CD4-positive, CD25-positive, alpha-beta regulatory T cell (primary cell): ENCODE results near the gene MADD. TPM values are rescaled to one million over a fixed set of nuclear protein-coding genes. Genes with fewer than 3 reads are reported as not detected.
A peak's percentile ranks its signal among the peaks of the same experiment; 100 is the strongest.

Source experiments
- ATAC-seq, 2 donors: fragments of 150-1000 bp; cut with Tn5 transposase; one replicate each; pipeline ENCODE4 v1.10.0; 2021; ENCODE audit warnings: low read depth in 2 of 2, moderate number of reproducible peaks in 2 of 2, moderate library complexity in 1 of 2
- DNase-seq, 3 donors: peaks; one replicate each; pipeline versions ENCODE4 v3.0.0 to v3.0.0-alpha.2; 2012 to 2022; ENCODE audit warnings: mixed read lengths in 1 of 3
- H3K27ac ChIP-seq: one replicate; pipeline ENCODE4 v1.7.0; 2013; ENCODE audit warnings: mild to moderate bottlenecking, low read length; ENCODE audit not compliant: insufficient read depth, poor library complexity, severe bottlenecking
- H3K27me3 ChIP-seq: one replicate; pipeline ENCODE4 v1.7.0; 2013; ENCODE audit warnings: low read length; ENCODE audit not compliant: control insufficient read depth, insufficient read depth
- H3K36me3 ChIP-seq: one replicate; pipeline ENCODE4 v1.7.0; 2013; ENCODE audit warnings: mild to moderate bottlenecking, low read length, moderate library complexity; ENCODE audit not compliant: control insufficient read depth, insufficient read depth
- H3K4me1 ChIP-seq: 2 replicates; pipeline ENCODE4 v1.7.0; 2013; ENCODE audit warnings: mild to moderate bottlenecking, low read length; ENCODE audit not compliant: insufficient read depth, control insufficient read depth, poor library complexity, severe bottlenecking
- H3K4me3 ChIP-seq: one replicate; pipeline ENCODE4 v1.7.0; 2013; ENCODE audit warnings: low read depth, mild to moderate bottlenecking, low read length, moderate library complexity
- H3K9me3 ChIP-seq, 2 experiments: 1 replicate in 1 of 2; 2 replicates in 1 of 2; pipeline ENCODE4 v1.7.0; 2013; ENCODE audit warnings: low read length in 2 of 2, mild to moderate bottlenecking in 1 of 2, moderate library complexity in 1 of 2; ENCODE audit not compliant: control insufficient read depth in 2 of 2
- H3K27ac Mint-ChIP-seq, 3 donors: one replicate each; pipeline ENCODE4 v1.8.0; 2020 to 2022; ENCODE audit warnings: mild to moderate bottlenecking in 3 of 3, mixed read lengths in 3 of 3, moderate library complexity in 2 of 3
- H3K27me3 Mint-ChIP-seq: one replicate; pipeline ENCODE4 v1.8.0; 2022; ENCODE audit warnings: mild to moderate bottlenecking, mixed read lengths
- H3K36me3 Mint-ChIP-seq: one replicate; pipeline ENCODE4 v1.8.0; 2020; ENCODE audit warnings: mixed read lengths
- H3K4me1 Mint-ChIP-seq, 4 donors: one replicate each; pipeline ENCODE4 v1.8.0; 2020 to 2022; ENCODE audit warnings: mixed read lengths in 4 of 4, mild to moderate bottlenecking in 1 of 4
- H3K4me3 Mint-ChIP-seq, 4 donors: one replicate each; pipeline ENCODE4 v1.8.0; 2020 to 2022; ENCODE audit warnings: mild to moderate bottlenecking in 4 of 4, mixed read lengths in 4 of 4, moderate library complexity in 3 of 4
- H3K9me3 Mint-ChIP-seq, 7 donors: one replicate each; pipeline ENCODE4 v1.8.0; 2020 to 2022; ENCODE audit warnings: mixed read lengths in 7 of 7, mild to moderate bottlenecking in 3 of 7, moderate library complexity in 2 of 7
- polyA plus RNA-seq, 4 donors: library from polyadenylated mRNA; unstranded; fragments of 300-500 nt; fragmentation: Illumina TruSeq; gene quantifications; one replicate each; pipeline ENCODE4 v1.2.3, GENCODE V29; 2021
- total RNA-seq: library from RNA; stranded (reverse); gene quantifications from one replicate; pipeline ENCODE4 v1.2.3, GENCODE V29; 2022

The MADD gene
- total and polyA plus RNA-seq, 5 donors from 2014 or later, result 17.8 to 179 (median 25.5) TPM

DNA sequence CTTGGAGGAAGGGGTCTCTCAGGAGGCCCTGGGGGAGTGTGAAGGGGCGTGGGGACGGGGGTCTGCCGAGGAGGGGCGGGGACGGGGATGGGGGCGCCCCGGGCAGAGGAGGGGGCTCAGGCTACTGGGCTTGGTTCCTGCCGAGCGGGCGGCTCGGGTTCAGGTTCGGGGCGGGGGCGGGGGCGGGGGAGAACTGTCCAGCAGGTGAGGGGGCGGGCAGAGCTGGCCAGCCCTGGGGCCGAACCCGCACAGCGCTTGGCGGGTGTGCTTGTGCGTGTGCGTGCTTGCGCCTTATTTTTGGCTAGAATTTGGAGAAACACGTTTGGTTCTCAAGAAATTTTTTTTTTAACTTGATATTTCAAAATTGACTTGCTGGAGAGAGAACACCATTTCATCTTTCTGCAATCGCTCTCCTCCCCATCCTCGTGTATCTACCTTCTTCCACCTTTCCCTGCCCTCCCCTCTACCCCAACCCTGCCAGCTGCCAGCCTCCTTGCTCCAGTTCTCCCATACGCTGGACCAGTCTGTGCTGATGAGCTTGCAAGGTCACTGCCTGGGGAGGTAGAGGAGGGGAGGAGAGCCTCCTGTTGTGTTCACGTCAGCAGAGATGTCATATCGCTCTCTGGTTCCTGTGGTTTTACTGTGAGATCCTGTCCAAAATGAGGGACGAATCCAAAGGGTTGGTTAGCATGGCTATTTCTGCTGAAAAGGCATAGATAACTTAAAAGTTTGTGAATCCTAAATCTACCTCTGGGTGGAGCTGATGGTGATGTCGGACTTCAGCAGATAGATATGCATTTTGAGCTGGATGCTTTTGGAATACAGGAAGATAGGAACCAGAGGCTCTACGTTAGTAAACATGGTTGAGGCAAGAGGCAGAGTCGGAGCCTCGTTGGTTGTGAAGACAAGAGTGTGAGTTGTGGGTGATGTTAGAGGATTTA is 668 bp downstream of the MADD start:
- Histone ChIP-seq H3K27me3 (no peaks in the 10 kb centered on the region), H3K4me1 (peaks cover 46% of the 10 kb centered on the region), H3K9me3 (no peaks in the 10 kb centered on the region), H3K4me3 (peak overlapping the region; percentile 95), H3K36me3 (peaks cover 21% of the 10 kb centered on the region), H3K27ac (peak overlapping the region; percentile 94)
- Mint-ChIP-seq H3K36me3 (peaks cover 8% of the 10 kb centered on the region), H3K9me3 (no peaks in the 10 kb centered on the region), H3K4me1 (peaks cover 27 to 67% (median 40%) of the 10 kb centered on the region in 4 donors), H3K27me3 (peaks cover 5% of the 10 kb centered on the region), H3K27ac (peak overlapping the region; percentile 75 to 96 (median 79)), H3K4me3 (peak overlapping the region; percentile 83 to 96 (median 91))
- ATAC-seq, result no peak
- DNase-seq, result peak; percentile 19 to 68 (median 28)

DNA sequence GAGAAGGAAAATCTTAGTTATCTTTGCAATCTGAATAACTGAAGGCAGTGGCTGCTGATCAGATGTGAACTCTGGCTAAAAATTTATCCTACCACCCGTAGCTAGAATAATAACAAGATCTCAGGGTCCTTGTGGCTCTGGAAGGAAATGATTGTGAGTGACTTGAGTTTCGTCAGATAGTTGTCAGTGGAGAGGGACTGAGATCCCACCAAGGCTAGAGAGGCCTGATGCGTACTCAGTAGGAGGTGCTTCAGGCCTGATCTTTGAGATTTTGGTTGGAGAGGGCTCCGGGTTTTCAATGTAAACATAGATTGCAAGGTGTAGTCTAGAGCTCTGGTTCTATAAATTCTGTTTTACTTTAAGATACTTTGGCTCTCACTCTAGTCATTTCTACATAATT is 1.4 kb downstream of the MADD start:
- peaks cover 42% of the 10 kb centered on the region for H3K4me1 ChIP-seq
- H3K4me1 Mint-ChIP-seq, result peaks cover 27 to 65% (median 41%) of the 10 kb centered on the region in 4 donors
- H3K36me3 Mint-ChIP-seq, result peaks cover 15% of the 10 kb centered on the region
- H3K4me3 ChIP-seq, result peak overlapping the region; percentile 95
- H3K9me3 Mint-ChIP-seq, result no peaks in the 10 kb centered on the region
- no peaks in the 10 kb centered on the region for H3K27me3 ChIP-seq
- peak overlapping the region; percentile 83 to 93 (median 87) for H3K4me3 Mint-ChIP-seq
- peaks cover 28% of the 10 kb centered on the region for H3K36me3 ChIP-seq
- DNase-seq (peak in 2 of 3 donors; percentile 4 to 34), ATAC-seq (no peak)
- peak overlapping the region; percentile 72 to 79 (median 75) for H3K27ac Mint-ChIP-seq
- H3K27me3 Mint-ChIP-seq, result peaks cover 5% of the 10 kb centered on the region
- H3K9me3 ChIP-seq, result no peaks in the 10 kb centered on the region
- H3K27ac ChIP-seq, result peak overlapping the region; percentile 94

- no peak for ATAC-seq
- Histone ChIP-seq H3K4me3 (peak overlapping the region; percentile 95), H3K4me1 (peaks cover 42% of the 10 kb centered on the region), H3K27ac (peak overlapping the region; percentile 37), H3K9me3 (no peaks in the 10 kb centered on the region), H3K27me3 (no peaks in the 10 kb centered on the region), H3K36me3 (peaks cover 36% of the 10 kb centered on the region)
- H3K27me3 Mint-ChIP-seq, result peaks cover 5% of the 10 kb centered on the region
- peak overlapping the region; percentile 72 to 79 (median 75) for H3K27ac Mint-ChIP-seq
- no peak for DNase-seq
- H3K36me3 Mint-ChIP-seq, result peaks cover 21% of the 10 kb centered on the region
- H3K4me1 Mint-ChIP-seq, result peaks cover 27 to 66% (median 42%) of the 10 kb centered on the region in 4 donors
- peak overlapping the region; percentile 83 to 93 (median 87) for H3K4me3 Mint-ChIP-seq
- H3K9me3 Mint-ChIP-seq, result no peaks in the 10 kb centered on the region
These were observed 2.2 kb downstream of the MADD start for GRCh38 chr11:47271961-47272661.

GRCh38 chr11:47272706-47273105 is 2.8 kb downstream of the MADD start:
- Mint-ChIP-seq H3K36me3 (peaks cover 23% of the 10 kb centered on the region), H3K4me1 (peaks cover 27 to 61% (median 42%) of the 10 kb centered on the region in 4 donors), H3K9me3 (no peaks in the 10 kb centered on the region), H3K4me3 (peak overlapping the region; percentile 0 to 89 (median 48)), H3K27ac (peak overlapping the region; percentile 26 to 75 (median 42)), H3K27me3 (peaks cover 5% of the 10 kb centered on the region)
- ATAC-seq (no peak), DNase-seq (no peak)
- Histone ChIP-seq H3K27me3 (no peaks in the 10 kb centered on the region), H3K9me3 (no peaks in the 10 kb centered on the region), H3K27ac (no peak overlapping the region), H3K4me1 (peaks cover 42% of the 10 kb centered on the region), H3K4me3 (peak overlapping the region; percentile 95), H3K36me3 (peaks cover 42% of the 10 kb centered on the region)

- Mint-ChIP-seq H3K4me1 (peaks cover 27 to 45% (median 29%) of the 10 kb centered on the region in 4 donors), H3K36me3 (peaks cover 30% of the 10 kb centered on the region), H3K27ac (peak overlapping the region in 1 of 3 donors; percentile 26), H3K4me3 (peak overlapping the region in 1 of 4 donors; percentile 36), H3K9me3 (no peaks in the 10 kb centered on the region), H3K27me3 (no peaks in the 10 kb centered on the region)
- no peak for DNase-seq
- Histone ChIP-seq H3K27ac (no peak overlapping the region), H3K4me3 (no peak overlapping the region), H3K36me3 (peaks cover 61% of the 10 kb centered on the region), H3K27me3 (no peaks in the 10 kb centered on the region), H3K4me1 (peaks cover 25% of the 10 kb centered on the region), H3K9me3 (no peaks in the 10 kb centered on the region)
- no peak for ATAC-seq
These were observed 4.7 kb downstream of the MADD start for GRCh38 chr11:47274495-47275235.

- Histone ChIP-seq H3K9me3 (no peaks in the 10 kb centered on the region), H3K36me3 (peaks cover 80% of the 10 kb centered on the region), H3K4me3 (no peak overlapping the region), H3K27ac (no peak overlapping the region), H3K4me1 (peaks cover 11% of the 10 kb centered on the region), H3K27me3 (no peaks in the 10 kb centered on the region)
- Mint-ChIP-seq H3K9me3 (no peaks in the 10 kb centered on the region), H3K36me3 (peaks cover 43% of the 10 kb centered on the region), H3K4me1 (peaks cover 18 to 35% (median 23%) of the 10 kb centered on the region in 4 donors), H3K27me3 (no peaks in the 10 kb centered on the region), H3K4me3 (no peak overlapping the region), H3K27ac (no peak overlapping the region)
- no peak for ATAC-seq
- no peak for DNase-seq
These were observed 7.0 kb downstream of the MADD start for GRCh38 chr11:47276923-47277322.

DNA sequence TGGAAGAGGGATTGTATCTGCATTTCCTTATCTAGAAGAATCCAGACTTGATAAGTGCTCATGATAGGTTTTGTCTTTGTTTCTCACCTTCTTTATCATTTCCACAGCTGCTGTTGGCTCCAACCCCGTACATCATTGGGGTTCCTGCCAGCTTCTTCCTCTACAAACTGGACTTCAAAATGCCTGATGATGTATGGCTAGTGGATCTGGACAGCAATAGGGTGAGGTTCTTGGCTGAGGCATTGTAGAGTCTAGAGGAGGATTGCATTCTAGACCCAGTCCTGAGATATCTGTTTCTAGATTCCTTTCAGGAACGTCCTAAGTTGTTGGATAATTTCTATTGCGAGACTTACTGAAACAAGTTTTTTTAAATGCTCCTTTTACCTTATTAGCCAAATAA is 8.1 kb downstream of the MADD start:
- Mint-ChIP-seq H3K27me3 (no peaks in the 10 kb centered on the region), H3K4me3 (no peak overlapping the region), H3K9me3 (no peaks in the 10 kb centered on the region), H3K27ac (no peak overlapping the region), H3K4me1 (peaks cover 12 to 23% (median 15%) of the 10 kb centered on the region in 4 donors), H3K36me3 (peaks cover 50% of the 10 kb centered on the region)
- ATAC-seq (no peak), DNase-seq (no peak)
- Histone ChIP-seq H3K27me3 (no peaks in the 10 kb centered on the region), H3K36me3 (peaks cover 91% of the 10 kb centered on the region), H3K4me1 (no peaks in the 10 kb centered on the region), H3K9me3 (no peaks in the 10 kb centered on the region), H3K4me3 (no peak overlapping the region), H3K27ac (no peak overlapping the region)
